Stomach (tissue), 9 donors: Measurements from ENCODE around the gene NCMAP. TPM values are rescaled to one million over a fixed set of nuclear protein-coding genes. Genes with fewer than 3 reads are reported as not detected.

Experiments
- DNase-seq, 2 donors: peaks; one replicate each; pipeline versions ENCODE4 v3.0.0 to v3.0.0-alpha.2; 2013 to 2019
- H3K27ac ChIP-seq, 5 donors: fragments of 200-600 bp in 4 of 5; sonication (generic) in 4 of 5; one replicate each; pipeline ENCODE4 v1.5.1; 2013 to 2019; ENCODE audit warnings: mild to moderate bottlenecking in 1 of 5, moderate library complexity in 1 of 5
- H3K27me3 ChIP-seq, 3 donors: fragments of 200-600 bp; sonication (generic); one replicate each; pipeline ENCODE4 v1.5.1; 2017 to 2019; ENCODE audit warnings: mixed run types in 1 of 3
- H3K36me3 ChIP-seq, 4 donors: fragments of 200-600 bp; sonication (generic); 1 replicate in 3 of 4; 2 replicates in 1 of 4; pipeline ENCODE4 v1.5.1; 2016 to 2019
- H3K4me1 ChIP-seq, 4 donors: fragments of 200-600 bp; sonication (generic); one replicate each; pipeline ENCODE4 v1.5.1; 2016 to 2019
- H3K4me3 ChIP-seq, 4 donors: fragments of 200-600 bp; sonication (generic) in 3 of 4; one replicate each; pipeline ENCODE4 v1.5.1; 2016 to 2019; ENCODE audit warnings: mild to moderate bottlenecking in 1 of 4
- H3K9me3 ChIP-seq, 4 donors: fragments of 200-600 bp; sonication (generic); one replicate each; pipeline ENCODE4 v1.5.1; 2016 to 2019
- EP300 ChIP-seq: sonication (generic); formaldehyde crosslinking; IDR thresholded peaks from one replicate; pipeline ENCODE4 v1.6.1; 2017; ENCODE audit warnings: antibody characterized with exemption
- POLR2A ChIP-seq, 4 donors: fragments of 450-650 bp; IDR thresholded peaks; one replicate each; pipeline ENCODE4 v1.6.1; 2016; ENCODE audit warnings: antibody characterized with exemption in 4 of 4, control low read depth in 2 of 4, mild to moderate bottlenecking in 1 of 4, moderate library complexity in 1 of 4
- POLR2AphosphoS5 ChIP-seq, 3 donors: sonication (generic); formaldehyde crosslinking; IDR thresholded peaks; one replicate each; pipeline ENCODE4 v1.6.1; 2016; ENCODE audit warnings: antibody characterized with exemption in 3 of 3
- WGBS, 5 donors: extraction: QIAGEN DNeasy Blood & Tissue Kit in 3 of 5; methylation state at CpG; one replicate each; pipeline versions ENCODE4 v1.1.5 to v1.1.7; 2013 to 2018; 5-methylcytosine and 5-hydroxymethylcytosine counted together
- intact Hi-C: fragments of 100-400 bp; cut with DNase I; formaldehyde crosslinking; loops from one replicate; pipeline ENCODE4 v1.15.1; 2023; ENCODE audit warnings: low total_unique reads
- polyA plus RNA-seq, 3 donors: library from polyadenylated mRNA; stranded (reverse); fragments of 200-250 nt; gene quantifications; one replicate each; pipeline ENCODE4 v1.2.3, GENCODE V29; 2013
- small RNA-seq, 4 donors: library from RNA; depleted of rRNA; stranded (forward); fragments of <200 nt; gene quantifications; one replicate each; pipeline ENCODE3, GENCODE V24; 2016
- total RNA-seq, 5 donors: library from RNA; depleted of rRNA; stranded (reverse); fragments of >200 nt; gene quantifications; one replicate each; pipeline versions ENCODE4 v1.1.0 to v1.2.3, GENCODE V29; 2014 to 2016
- TF ChIP-seq, protein P1 (sequence below), 7 experiments: fragments of 450-650 bp in 4 of 7; fragments of 200-600 bp in 3 of 7; sonication (generic) in 3 of 7; IDR thresholded peaks; one replicate each; pipeline ENCODE4 v1.5.1; 2016 to 2019; ENCODE audit warnings: antibody characterized with exemption in 7 of 7, control low read depth in 2 of 7, mild to moderate bottlenecking in 1 of 7
- donor health status: healthy with polysubstance abuse.
- donor health status: Bipolar disorder and iron deficiency.
- donor health status: healthy.

The NCMAP gene
- total and polyA plus RNA-seq, 8 donors, result 0.29 to 9.3 (median 4.1) TPM

DNA sequence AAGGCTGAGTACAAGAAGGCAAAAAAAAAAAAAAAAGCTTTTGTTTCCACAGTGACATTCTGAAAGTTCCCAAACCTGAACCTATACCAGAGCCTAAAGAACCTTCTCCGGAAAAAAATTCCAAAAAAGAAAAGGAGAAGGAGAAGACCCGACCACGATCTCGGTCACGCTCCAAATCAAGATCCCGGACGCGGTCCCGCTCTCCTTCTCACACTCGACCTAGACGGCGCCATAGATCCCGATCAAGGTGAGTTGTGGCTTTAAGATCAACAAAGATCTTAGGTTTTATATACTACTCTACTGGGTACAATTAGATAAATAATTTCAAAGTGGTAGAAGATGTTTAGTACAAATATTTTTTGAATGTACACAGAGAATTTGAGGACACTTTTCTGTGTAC lies 96.5 kb downstream of the NCMAP start:
- intact Hi-C loops, result no loop called here
- TF ChIP-seq EP300 (no peak), POLR2AphosphoS5 (IDR thresholded peaks at IDR 0.05) (no peak), POLR2A (IDR thresholded peaks at IDR 0.05) (no peak)
- TF ChIP-seq, protein P1, sequence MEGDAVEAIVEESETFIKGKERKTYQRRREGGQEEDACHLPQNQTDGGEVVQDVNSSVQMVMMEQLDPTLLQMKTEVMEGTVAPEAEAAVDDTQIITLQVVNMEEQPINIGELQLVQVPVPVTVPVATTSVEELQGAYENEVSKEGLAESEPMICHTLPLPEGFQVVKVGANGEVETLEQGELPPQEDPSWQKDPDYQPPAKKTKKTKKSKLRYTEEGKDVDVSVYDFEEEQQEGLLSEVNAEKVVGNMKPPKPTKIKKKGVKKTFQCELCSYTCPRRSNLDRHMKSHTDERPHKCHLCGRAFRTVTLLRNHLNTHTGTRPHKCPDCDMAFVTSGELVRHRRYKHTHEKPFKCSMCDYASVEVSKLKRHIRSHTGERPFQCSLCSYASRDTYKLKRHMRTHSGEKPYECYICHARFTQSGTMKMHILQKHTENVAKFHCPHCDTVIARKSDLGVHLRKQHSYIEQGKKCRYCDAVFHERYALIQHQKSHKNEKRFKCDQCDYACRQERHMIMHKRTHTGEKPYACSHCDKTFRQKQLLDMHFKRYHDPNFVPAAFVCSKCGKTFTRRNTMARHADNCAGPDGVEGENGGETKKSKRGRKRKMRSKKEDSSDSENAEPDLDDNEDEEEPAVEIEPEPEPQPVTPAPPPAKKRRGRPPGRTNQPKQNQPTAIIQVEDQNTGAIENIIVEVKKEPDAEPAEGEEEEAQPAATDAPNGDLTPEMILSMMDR (IDR thresholded peaks at IDR 0.05), result no peak
- no peaks in the 10 kb centered on the region for H3K27me3 ChIP-seq
- peaks cover 99 to 100% (median 100%) of the 10 kb centered on the region in 4 donors for H3K36me3 ChIP-seq
- no peak for DNase-seq
- H3K4me1 ChIP-seq, result peaks cover 3 to 28% (median 9%) of the 10 kb centered on the region in 4 donors
- no peak overlapping the region for H3K27ac ChIP-seq
- no peak overlapping the region for H3K4me3 ChIP-seq
- no peaks in the 10 kb centered on the region for H3K9me3 ChIP-seq
- 92 to 95% (median 94%) methylated on average over 13 of the region's 13 CpGs for WGBS, 5 donors

DNA sequence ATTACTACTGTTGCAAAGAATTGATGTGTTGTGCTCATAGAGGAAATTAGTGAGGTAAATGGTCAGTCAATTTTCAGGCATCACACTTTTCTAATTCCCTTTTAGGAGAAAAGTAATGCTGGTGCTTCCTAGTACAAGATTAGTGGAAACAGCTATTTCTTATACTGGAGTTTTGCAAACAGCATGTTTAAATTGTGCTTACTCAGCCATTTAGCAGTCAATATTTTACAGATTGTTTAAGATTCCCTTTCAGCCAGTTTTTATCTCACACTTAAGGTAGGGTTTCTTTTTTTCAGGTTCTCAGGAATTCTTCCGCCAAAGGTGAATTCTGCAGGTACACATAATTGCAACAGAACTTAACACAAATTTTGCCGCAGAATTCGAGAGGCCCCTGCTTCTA lies 98.1 kb downstream of the NCMAP start:
- Histone ChIP-seq H3K4me3 (no peak overlapping the region), H3K36me3 (peaks cover 96 to 100% (median 100%) of the 10 kb centered on the region in 4 donors), H3K27me3 (no peaks in the 10 kb centered on the region), H3K4me1 (peaks cover 6 to 35% (median 12%) of the 10 kb centered on the region in 4 donors), H3K27ac (no peak overlapping the region), H3K9me3 (no peaks in the 10 kb centered on the region)
- DNase-seq, result no peak
- WGBS, 5 donors, result 90 to 97% (median 93%) methylated on average over 3 of the region's 3 CpGs
- no peak for TF ChIP-seq POLR2AphosphoS5 (IDR thresholded peaks at IDR 0.05)
- TF ChIP-seq, protein P1 (IDR thresholded peaks at IDR 0.05), result no peak
- TF ChIP-seq EP300, result no peak
- no peak for TF ChIP-seq POLR2A (IDR thresholded peaks at IDR 0.05)
- intact Hi-C loops, result no loop called here

DNA sequence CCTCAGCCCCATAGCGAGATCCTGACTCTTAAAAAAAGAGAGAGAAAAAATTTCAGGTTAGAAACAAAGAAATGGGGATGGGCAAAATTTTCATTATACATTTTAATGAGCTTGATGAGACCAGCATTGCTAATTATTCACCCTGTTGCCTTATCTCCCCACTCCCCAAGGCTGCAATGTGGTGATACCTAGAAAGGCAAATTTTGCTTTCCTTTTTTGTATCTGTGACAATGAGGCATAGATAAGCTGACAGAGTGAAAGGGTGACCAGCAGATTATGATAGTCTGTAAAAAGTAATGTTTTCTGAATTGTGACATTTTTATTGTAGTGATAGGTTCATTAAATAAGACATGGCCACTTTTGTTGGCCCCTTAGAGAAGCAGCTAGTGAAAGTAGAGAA lies 100.2 kb downstream of the NCMAP start:
- Histone ChIP-seq H3K36me3 (peaks cover 83 to 100% (median 100%) of the 10 kb centered on the region in 4 donors), H3K4me1 (peaks cover 6 to 48% (median 18%) of the 10 kb centered on the region in 4 donors), H3K27ac (no peak overlapping the region), H3K27me3 (no peaks in the 10 kb centered on the region), H3K9me3 (no peaks in the 10 kb centered on the region), H3K4me3 (no peak overlapping the region)
- intact Hi-C loops, result no loop called here
- DNase-seq, result no peak
- TF ChIP-seq EP300, result no peak
- TF ChIP-seq, protein P1 (IDR thresholded peaks at IDR 0.05), result no peak
- no peak for TF ChIP-seq POLR2AphosphoS5 (IDR thresholded peaks at IDR 0.05)
- TF ChIP-seq POLR2A (IDR thresholded peaks at IDR 0.05), result no peak
- 90 to 100% (median 94%) methylated on average over 1 of the region's 1 CpG for WGBS, 5 donors

DNA sequence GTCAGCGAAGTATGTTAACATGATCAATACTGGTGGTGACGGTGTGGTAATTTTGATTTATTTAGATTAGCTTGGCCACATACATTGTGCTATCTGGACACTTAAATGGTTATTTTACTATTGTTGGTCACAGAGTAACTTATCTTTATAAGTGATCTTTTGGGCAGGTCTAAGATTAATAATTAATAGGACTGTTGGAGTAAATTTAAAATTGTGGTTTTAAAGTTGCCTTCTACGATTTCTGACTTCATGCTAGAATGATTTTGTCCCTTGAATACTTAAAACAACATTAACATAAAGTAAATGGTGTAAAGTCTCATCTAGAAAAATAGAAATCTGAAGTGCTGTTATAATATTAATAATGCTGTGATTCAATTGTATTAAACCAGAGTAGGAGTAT lies 101.9 kb downstream of the NCMAP start:
- intact Hi-C loops, result no loop called here
- H3K36me3 ChIP-seq, result peaks cover 82 to 100% (median 100%) of the 10 kb centered on the region in 4 donors
- WGBS, 5 donors, result 37 to 61% (median 53%) methylated on average over 3 of the region's 3 CpGs
- H3K4me1 ChIP-seq, result peaks cover 6 to 48% (median 18%) of the 10 kb centered on the region in 4 donors
- DNase-seq, result no peak
- TF ChIP-seq, protein P1 (IDR thresholded peaks at IDR 0.05), result no peak
- no peak for TF ChIP-seq EP300
- no peak for TF ChIP-seq POLR2A (IDR thresholded peaks at IDR 0.05)
- no peak for TF ChIP-seq POLR2AphosphoS5 (IDR thresholded peaks at IDR 0.05)
- H3K27me3 ChIP-seq, result no peaks in the 10 kb centered on the region
- no peaks in the 10 kb centered on the region for H3K9me3 ChIP-seq
- H3K4me3 ChIP-seq, result no peak overlapping the region
- no peak overlapping the region for H3K27ac ChIP-seq

Small RNA genes lying within 50 kb of the gene (small RNA-seq; reads per million reads assigned to genes)
- 0 reads per million in 4 donors for gene RF00019

Other genes starting within 250 kb of the NCMAP start
- gene GRHL3, start 236.7 kb upstream of the NCMAP start, total RNA-seq, result under 1 TPM in 1 of 5 donors, not detected in 4; 0.73 TPM
- gene GRHL3, start 236.7 kb upstream of the NCMAP start, polyA plus RNA-seq, result 10 to 100 TPM in 1 of 3 donors, under 1 TPM in 2; 0.19 to 13.9 (median 0.61) TPM
- gene STPG1, start 142.3 kb upstream of the NCMAP start, total RNA-seq, result 10 to 100 TPM in 1 of 5 donors, 1 to 10 TPM in 2, under 1 TPM in 1, not detected in 1; 0.45 to 51.0 (median 6.6) TPM
- gene STPG1, start 142.3 kb upstream of the NCMAP start, polyA plus RNA-seq, result 1 to 10 TPM; 3.2 to 5.2 (median 3.7) TPM
- 100 to 1,000 TPM in 1 of 5 donors, 10 to 100 TPM in 3, 1 to 10 TPM in 1; 3.5 to 122 (median 33.0) TPM for gene NIPAL3, start 140.3 kb upstream of the NCMAP start, total RNA-seq
- gene NIPAL3, start 140.3 kb upstream of the NCMAP start, polyA plus RNA-seq, result 1 to 10 TPM; 3.2 to 7.5 (median 7.1) TPM
- gene RCAN3, start 53.3 kb upstream of the NCMAP start, total RNA-seq, result 10 to 100 TPM in 2 of 5 donors, 1 to 10 TPM in 3; 2.9 to 52.0 (median 9.3) TPM
- 10 to 100 TPM in 1 of 3 donors, 1 to 10 TPM in 2; 5.7 to 10.7 (median 5.9) TPM for gene RCAN3, start 53.3 kb upstream of the NCMAP start, polyA plus RNA-seq
- gene SRRM1, start 87.2 kb downstream of the NCMAP start, total RNA-seq, result 100 to 1,000 TPM; 103 to 149 (median 142) TPM
- 10 to 100 TPM; 21.2 to 31.2 (median 28.6) TPM for gene SRRM1, start 87.2 kb downstream of the NCMAP start, polyA plus RNA-seq
- gene CLIC4, start 189.4 kb downstream of the NCMAP start, total RNA-seq, result 100 to 1,000 TPM in 4 of 5 donors, 10 to 100 TPM in 1; 60.0 to 372 (median 258) TPM
- gene CLIC4, start 189.4 kb downstream of the NCMAP start, polyA plus RNA-seq, result 10 to 100 TPM; 53.5 to 62.4 (median 56.2) TPM